ENCODE measurements around the gene HMGXB4. TPM values are rescaled to one million over a fixed set of nuclear protein-coding genes. Genes with fewer than 3 reads are reported as not detected.

HMGXB4 gene
- total and polyA plus RNA-seq, 2 of the 8 experiments (the other 6 are each of a cell fraction or from before 2014, with no cell fraction given), result 20.9 to 41.3 TPM

DNA sequence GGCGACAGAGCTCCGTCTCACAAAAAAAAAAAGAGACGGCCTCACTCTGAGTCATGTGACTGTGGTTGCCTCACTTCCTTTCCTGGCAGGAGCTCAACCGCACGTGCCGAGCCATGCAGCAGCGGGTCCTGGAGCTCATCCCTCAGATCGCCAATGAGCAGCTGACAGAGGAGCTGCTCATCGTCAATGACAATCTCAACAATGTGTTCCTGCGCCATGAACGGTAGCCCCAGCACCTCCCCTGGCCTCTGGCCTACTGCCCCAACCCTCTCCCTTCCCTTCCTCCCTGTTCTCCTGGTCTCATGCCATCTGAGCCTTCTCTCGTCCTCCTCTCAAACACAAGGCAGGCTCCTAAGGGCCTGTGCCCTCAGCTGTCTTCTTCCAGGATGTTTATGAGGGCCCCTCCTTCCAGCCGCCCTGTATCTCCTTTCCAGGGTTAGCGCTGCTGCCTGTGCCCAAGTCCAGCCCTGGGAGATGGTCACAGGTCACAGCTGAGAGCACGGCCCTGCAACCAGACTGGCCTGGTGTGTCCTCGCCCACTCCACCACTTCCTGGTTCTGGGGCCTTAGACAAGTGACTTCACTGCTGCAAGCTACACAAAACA is 73.1 kb downstream of the HMGXB4 start (continued):
- no peak for TF ChIP-seq EP300 (IDR thresholded peaks at IDR 0.05; ENCODE audit: borderline replicate concordance in 1 of 2, low read depth in 2 of 2, low read length in 2 of 2)
- no peak for TF ChIP-seq NANOG (IDR thresholded peaks at IDR 0.05; ENCODE audit: insufficient read depth, low read depth, low read length, poor library complexity, severe bottlenecking)
- TF ChIP-seq, protein P1, sequence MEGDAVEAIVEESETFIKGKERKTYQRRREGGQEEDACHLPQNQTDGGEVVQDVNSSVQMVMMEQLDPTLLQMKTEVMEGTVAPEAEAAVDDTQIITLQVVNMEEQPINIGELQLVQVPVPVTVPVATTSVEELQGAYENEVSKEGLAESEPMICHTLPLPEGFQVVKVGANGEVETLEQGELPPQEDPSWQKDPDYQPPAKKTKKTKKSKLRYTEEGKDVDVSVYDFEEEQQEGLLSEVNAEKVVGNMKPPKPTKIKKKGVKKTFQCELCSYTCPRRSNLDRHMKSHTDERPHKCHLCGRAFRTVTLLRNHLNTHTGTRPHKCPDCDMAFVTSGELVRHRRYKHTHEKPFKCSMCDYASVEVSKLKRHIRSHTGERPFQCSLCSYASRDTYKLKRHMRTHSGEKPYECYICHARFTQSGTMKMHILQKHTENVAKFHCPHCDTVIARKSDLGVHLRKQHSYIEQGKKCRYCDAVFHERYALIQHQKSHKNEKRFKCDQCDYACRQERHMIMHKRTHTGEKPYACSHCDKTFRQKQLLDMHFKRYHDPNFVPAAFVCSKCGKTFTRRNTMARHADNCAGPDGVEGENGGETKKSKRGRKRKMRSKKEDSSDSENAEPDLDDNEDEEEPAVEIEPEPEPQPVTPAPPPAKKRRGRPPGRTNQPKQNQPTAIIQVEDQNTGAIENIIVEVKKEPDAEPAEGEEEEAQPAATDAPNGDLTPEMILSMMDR (IDR thresholded peaks at IDR 0.05; ENCODE audit: control extremely low read depth in 1 of 3, insufficient read depth in 1 of 3, low read depth in 1 of 3, low read length in 3 of 3), result no peak
- no peak for TF ChIP-seq SP1 (IDR thresholded peaks at IDR 0.05; ENCODE audit: low read depth, low read length)
- TF ChIP-seq TEAD4 (IDR thresholded peaks at IDR 0.05; ENCODE audit: low read depth, low read length), result no peak
- TF ChIP-seq SIX5 (IDR thresholded peaks at IDR 0.05; ENCODE audit: low read depth, low read length), result no peak

Data from H1 (cell line).